Sigmoid colon (tissue), 7 donors: ENCODE results near the gene APOC3. TPM values are rescaled to one million over a fixed set of nuclear protein-coding genes. Genes with fewer than 3 reads are reported as not detected.

Experiments used
- DNase-seq: peaks from one replicate; pipeline ENCODE4 v3.0.0-alpha.2; 2019
- H3K27ac ChIP-seq, 4 donors: fragments of 200-600 bp; sonication (generic); one replicate each; pipeline ENCODE4 v1.5.1; 2016 to 2019; ENCODE audit warnings: mild to moderate bottlenecking in 1 of 4
- H3K27me3 ChIP-seq, 3 donors: fragments of 200-600 bp; sonication (generic); one replicate each; pipeline ENCODE4 v1.5.1; 2019; ENCODE audit warnings: mild to moderate bottlenecking in 1 of 3
- H3K36me3 ChIP-seq, 4 donors: fragments of 200-600 bp; sonication (generic); one replicate each; pipeline ENCODE4 v1.5.1; 2016 to 2019
- H3K4me1 ChIP-seq, 4 donors: fragments of 200-600 bp; sonication (generic); one replicate each; pipeline ENCODE4 v1.5.1; 2017 to 2019
- H3K4me3 ChIP-seq, 4 donors: fragments of 200-600 bp; sonication (generic); one replicate each; pipeline ENCODE4 v1.5.1; 2017 to 2019; ENCODE audit warnings: mild to moderate bottlenecking in 2 of 4, moderate library complexity in 1 of 4
- H3K9me3 ChIP-seq, 4 donors: fragments of 200-600 bp in 3 of 4; sonication (generic) in 3 of 4; one replicate each; pipeline versions ENCODE4 v1.5.1 to v1.6.1; 2013 to 2019
- EP300 ChIP-seq, 4 donors: sonication (generic); formaldehyde crosslinking; IDR thresholded peaks; one replicate each; pipeline ENCODE4 v1.6.1; 2017; ENCODE audit warnings: antibody characterized with exemption in 4 of 4
- POLR2A ChIP-seq, 2 donors: fragments of 450-650 bp; IDR thresholded peaks; one replicate each; pipeline ENCODE4 v1.6.1; 2016; ENCODE audit warnings: antibody characterized with exemption in 2 of 2, mild to moderate bottlenecking in 2 of 2, moderate library complexity in 2 of 2
- POLR2AphosphoS5 ChIP-seq, 4 donors: sonication (generic); formaldehyde crosslinking; IDR thresholded peaks; one replicate each; pipeline ENCODE4 v1.6.1; 2017; ENCODE audit warnings: antibody characterized with exemption in 4 of 4
- WGBS, 2 donors: extraction: QIAGEN DNeasy Blood & Tissue Kit; methylation state at CpG; one replicate each; pipeline ENCODE4 v1.1.7; 2013; 5-methylcytosine and 5-hydroxymethylcytosine counted together
- intact Hi-C: fragments of 100-400 bp; cut with DNase I; formaldehyde crosslinking; loops from one replicate; pipeline ENCODE4 v1.15.1; 2023
- polyA plus RNA-seq, 3 donors: library from polyadenylated mRNA; stranded (reverse); fragments of 200-250 nt; gene quantifications; one replicate each; pipeline ENCODE4 v1.2.3, GENCODE V29; 2013
- total RNA-seq, 4 donors: library from RNA; depleted of rRNA; stranded (reverse); fragments of >200 nt; gene quantifications; one replicate each; pipeline ENCODE4 v1.1.0, GENCODE V29; 2016
- TF ChIP-seq, protein P1 (sequence below), 4 experiments: fragments of 450-650 bp in 3 of 4; fragments of 200-600 bp in 1 of 4; IDR thresholded peaks; one replicate each; pipeline ENCODE4 v1.5.1; 2016 to 2019; ENCODE audit warnings: antibody characterized with exemption in 4 of 4, mild to moderate bottlenecking in 3 of 4, moderate library complexity in 2 of 4
- donor health status: healthy with polysubstance abuse.
- donor health status: Bipolar disorder and iron deficiency.
- donor health status: healthy.

The APOC3 gene
- total and polyA plus RNA-seq, 7 donors = 0.19 to 4.4 TPM; not detected in 5

DNA sequence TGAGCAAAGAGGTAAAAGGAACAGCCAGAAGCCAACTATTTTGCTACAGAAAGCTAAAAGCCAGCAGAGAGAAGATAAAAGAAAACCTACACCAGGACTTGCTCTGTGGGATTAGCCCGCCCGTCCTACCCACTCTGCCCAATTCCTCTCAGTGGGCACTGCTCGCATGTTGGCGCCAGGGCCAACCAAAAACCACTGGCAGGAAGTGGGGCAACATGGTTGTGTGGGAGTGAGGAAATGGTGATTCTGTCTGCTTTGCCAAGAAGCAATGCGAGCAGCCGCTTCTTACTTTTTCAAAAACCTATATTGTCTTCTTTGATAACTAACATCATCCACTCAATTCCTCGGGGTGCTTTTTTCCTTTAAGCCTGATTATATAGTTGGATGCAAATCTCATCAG is 21.9 kb downstream of the APOC3 start:
- WGBS, 2 donors = 46 to 88% methylated on average over 7 of the region's 7 CpGs
- Histone ChIP-seq H3K27me3 (no peaks in the 10 kb centered on the region), H3K27ac (no peak overlapping the region), H3K4me3 (no peak overlapping the region), H3K4me1 (peaks cover 0 to 24% (median 3%) of the 10 kb centered on the region in 4 donors), H3K9me3 (no peaks in the 10 kb centered on the region), H3K36me3 (peaks cover 8 to 53% (median 28%) of the 10 kb centered on the region in 4 donors)
- DNase-seq = no peak
- TF ChIP-seq POLR2AphosphoS5 (IDR thresholded peaks at IDR 0.05) (no peak), EP300 (IDR thresholded peaks at IDR 0.05) (no peak), POLR2A (IDR thresholded peaks at IDR 0.05) (no peak)
- TF ChIP-seq, protein P1, sequence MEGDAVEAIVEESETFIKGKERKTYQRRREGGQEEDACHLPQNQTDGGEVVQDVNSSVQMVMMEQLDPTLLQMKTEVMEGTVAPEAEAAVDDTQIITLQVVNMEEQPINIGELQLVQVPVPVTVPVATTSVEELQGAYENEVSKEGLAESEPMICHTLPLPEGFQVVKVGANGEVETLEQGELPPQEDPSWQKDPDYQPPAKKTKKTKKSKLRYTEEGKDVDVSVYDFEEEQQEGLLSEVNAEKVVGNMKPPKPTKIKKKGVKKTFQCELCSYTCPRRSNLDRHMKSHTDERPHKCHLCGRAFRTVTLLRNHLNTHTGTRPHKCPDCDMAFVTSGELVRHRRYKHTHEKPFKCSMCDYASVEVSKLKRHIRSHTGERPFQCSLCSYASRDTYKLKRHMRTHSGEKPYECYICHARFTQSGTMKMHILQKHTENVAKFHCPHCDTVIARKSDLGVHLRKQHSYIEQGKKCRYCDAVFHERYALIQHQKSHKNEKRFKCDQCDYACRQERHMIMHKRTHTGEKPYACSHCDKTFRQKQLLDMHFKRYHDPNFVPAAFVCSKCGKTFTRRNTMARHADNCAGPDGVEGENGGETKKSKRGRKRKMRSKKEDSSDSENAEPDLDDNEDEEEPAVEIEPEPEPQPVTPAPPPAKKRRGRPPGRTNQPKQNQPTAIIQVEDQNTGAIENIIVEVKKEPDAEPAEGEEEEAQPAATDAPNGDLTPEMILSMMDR (IDR thresholded peaks at IDR 0.05) = no peak
- intact Hi-C loops = no loop called here

DNA sequence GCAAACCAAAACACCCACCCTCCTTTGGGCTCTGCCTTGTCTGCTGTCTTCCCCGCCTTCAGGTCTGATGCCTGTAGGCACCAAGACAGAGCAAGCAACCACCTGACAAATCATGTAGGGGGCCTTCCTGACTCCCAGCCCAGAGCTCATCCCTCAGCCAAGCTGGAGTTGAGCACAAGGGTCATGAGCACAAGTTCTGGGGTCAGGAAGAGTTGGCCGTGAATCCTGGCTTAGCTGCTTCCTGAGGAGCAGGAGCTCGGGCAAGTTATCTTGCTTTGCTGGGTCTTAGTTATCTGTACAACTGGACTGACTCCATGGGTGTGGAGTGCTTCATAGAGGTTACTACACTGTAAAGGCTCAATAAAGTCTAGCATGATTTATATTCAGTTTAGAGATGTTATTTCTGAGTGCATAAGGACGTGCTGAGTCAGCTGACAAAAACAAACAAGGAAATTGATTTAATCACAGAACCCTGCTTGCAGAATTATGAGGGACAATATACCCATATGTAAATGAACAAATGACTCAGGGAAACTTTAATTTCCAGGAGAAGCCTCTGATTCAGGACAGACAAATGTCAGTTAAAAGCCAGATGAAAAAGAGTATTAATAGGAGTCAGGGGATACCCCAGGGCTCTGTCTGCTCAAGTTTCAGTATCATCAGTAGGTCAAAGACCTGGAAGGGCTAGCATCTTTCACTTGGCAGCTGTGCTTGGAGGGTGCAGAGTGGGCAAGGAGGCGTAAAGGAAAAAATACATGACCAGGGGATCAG is 22.7 kb downstream of the APOC3 start:
- peaks cover 6 to 53% (median 22%) of the 10 kb centered on the region in 4 donors for H3K36me3 ChIP-seq
- no peaks in the 10 kb centered on the region for H3K9me3 ChIP-seq
- no peaks in the 10 kb centered on the region for H3K27me3 ChIP-seq
- no peak overlapping the region for H3K4me3 ChIP-seq
- no peak for DNase-seq
- no peak overlapping the region for H3K27ac ChIP-seq
- TF ChIP-seq POLR2AphosphoS5 (IDR thresholded peaks at IDR 0.05) = no peak
- no peak for TF ChIP-seq EP300 (IDR thresholded peaks at IDR 0.05)
- TF ChIP-seq POLR2A (IDR thresholded peaks at IDR 0.05) = no peak
- 31 to 42% methylated on average over 5 of the region's 5 CpGs for WGBS, 2 donors
- peaks cover 0 to 24% (median 3%) of the 10 kb centered on the region in 4 donors for H3K4me1 ChIP-seq
- intact Hi-C loops = no loop called here

DNA sequence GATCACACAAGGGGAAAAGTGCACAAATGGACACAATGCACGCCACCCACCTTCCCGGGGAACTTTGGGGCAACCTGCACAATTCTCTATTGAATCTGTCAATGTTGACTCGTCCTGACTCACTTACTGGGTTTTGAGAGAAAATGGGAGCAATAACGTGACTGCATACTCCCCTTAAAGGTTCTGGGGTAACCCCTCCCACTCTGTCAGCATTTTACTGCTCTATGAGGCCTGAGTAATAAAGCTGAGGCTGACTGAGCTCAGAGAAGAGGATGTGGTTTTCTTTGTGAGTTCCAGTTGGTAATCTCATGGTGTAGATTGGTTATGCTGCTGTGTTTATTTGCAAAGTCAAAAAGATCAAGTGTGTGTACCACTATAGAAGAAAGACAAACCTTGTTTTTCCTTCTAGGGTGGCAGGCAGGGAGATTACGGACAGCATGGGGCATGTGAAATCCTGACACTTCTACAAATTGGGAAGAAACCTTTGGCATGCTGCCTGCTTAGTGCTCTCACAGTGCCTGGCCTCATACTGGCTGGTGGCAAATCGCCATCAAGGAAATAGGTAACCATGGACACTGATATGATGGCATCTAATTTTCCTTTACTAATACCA is 23.9 kb downstream of the APOC3 start:
- peaks cover 8 to 53% (median 21%) of the 10 kb centered on the region in 4 donors for H3K36me3 ChIP-seq
- H3K27me3 ChIP-seq = no peaks in the 10 kb centered on the region
- TF ChIP-seq, protein P1 (IDR thresholded peaks at IDR 0.05) = no peak
- TF ChIP-seq POLR2A (IDR thresholded peaks at IDR 0.05) (no peak), EP300 (IDR thresholded peaks at IDR 0.05) (no peak), POLR2AphosphoS5 (IDR thresholded peaks at IDR 0.05) (no peak)
- no peaks in the 10 kb centered on the region for H3K9me3 ChIP-seq
- intact Hi-C loops = no loop called here
- WGBS, 2 donors = 20 to 35% methylated on average over 6 of the region's 6 CpGs
- no peak overlapping the region for H3K27ac ChIP-seq
- peaks cover 0 to 24% (median 3%) of the 10 kb centered on the region in 4 donors for H3K4me1 ChIP-seq
- H3K4me3 ChIP-seq = no peak overlapping the region
- DNase-seq = no peak

GRCh38 chr11:116855413-116855812 is 25.7 kb downstream of the APOC3 start:
- H3K27ac ChIP-seq = no peak overlapping the region
- no peaks in the 10 kb centered on the region for H3K27me3 ChIP-seq
- no peaks in the 10 kb centered on the region for H3K9me3 ChIP-seq
- no peak for DNase-seq
- 78 to 90% methylated on average over 7 of the region's 7 CpGs for WGBS, 2 donors
- H3K4me3 ChIP-seq = no peak overlapping the region
- intact Hi-C loops = no loop called here
- peaks cover 0 to 24% (median 3%) of the 10 kb centered on the region in 4 donors for H3K4me1 ChIP-seq
- peaks cover 8 to 63% (median 27%) of the 10 kb centered on the region in 4 donors for H3K36me3 ChIP-seq
- no peak for TF ChIP-seq POLR2AphosphoS5 (IDR thresholded peaks at IDR 0.05)
- TF ChIP-seq EP300 (IDR thresholded peaks at IDR 0.05) = no peak
- no peak for TF ChIP-seq POLR2A (IDR thresholded peaks at IDR 0.05)
- TF ChIP-seq, protein P1 (IDR thresholded peaks at IDR 0.05) = no peak

DNA sequence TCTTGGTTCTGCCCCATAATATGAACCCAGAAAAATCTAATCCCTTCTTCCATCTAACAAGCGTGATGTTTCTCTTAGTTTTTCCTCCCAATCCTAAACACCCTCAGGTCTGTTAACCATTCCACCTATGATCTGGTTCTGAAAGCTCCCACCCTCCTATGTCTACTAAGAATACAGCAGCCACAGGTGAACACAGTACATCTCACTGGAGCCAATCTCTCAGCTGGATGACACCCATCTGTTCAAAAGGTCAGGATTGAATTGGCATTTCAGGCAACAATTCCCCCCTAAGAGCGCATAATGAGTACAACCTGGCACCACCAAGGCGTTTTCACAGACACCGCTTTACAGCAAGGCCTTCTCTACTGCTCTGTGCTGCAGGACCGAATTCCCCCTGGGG is 26.7 kb downstream of the APOC3 start:
- Histone ChIP-seq H3K27ac (no peak overlapping the region), H3K4me3 (no peak overlapping the region), H3K36me3 (peaks cover 8 to 73% (median 34%) of the 10 kb centered on the region in 4 donors), H3K4me1 (peaks cover 0 to 24% (median 3%) of the 10 kb centered on the region in 4 donors), H3K9me3 (no peaks in the 10 kb centered on the region), H3K27me3 (no peaks in the 10 kb centered on the region)
- WGBS, 2 donors = 77 to 78% methylated on average over 5 of the region's 5 CpGs
- TF ChIP-seq POLR2A (IDR thresholded peaks at IDR 0.05) = no peak
- TF ChIP-seq, protein P1 (IDR thresholded peaks at IDR 0.05) = no peak
- intact Hi-C loops = no loop called here
- no peak for DNase-seq
